Spleen (tissue), 11 donors: ENCODE results near the gene CNTROB. TPM values are rescaled to one million over a fixed set of nuclear protein-coding genes. Genes with fewer than 3 reads are reported as not detected.

Experiments
- DNase-seq: peaks from one replicate; pipeline ENCODE4 v3.0.0-alpha.2; 2020
- H3K27ac ChIP-seq, 8 donors: fragments of 200-600 bp; sonication (generic) in 7 of 8; 1 replicate in 4 of 8; 2 replicates in 4 of 8; pipeline versions ENCODE4 v1.5.0 to v1.8.0; 2016 to 2021; ENCODE audit warnings: inconsistent platforms in 4 of 8, mild to moderate bottlenecking in 4 of 8, moderate library complexity in 1 of 8
- H3K27me3 ChIP-seq, 7 donors: fragments of 200-600 bp; sonication (generic) in 6 of 7; replicated peaks in 1 of 7; 1 replicate in 4 of 7; 2 replicates in 3 of 7; pipeline versions ENCODE4 v1.5.0 to v1.8.0; 2016 to 2021; ENCODE audit warnings: inconsistent platforms in 3 of 7, mild to moderate bottlenecking in 1 of 7
- H3K36me3 ChIP-seq, 6 donors: fragments of 200-600 bp; sonication (generic) in 5 of 6; 1 replicate in 4 of 6; 2 replicates in 2 of 6; pipeline versions ENCODE4 v1.5.0 to v1.8.0; 2016 to 2021; ENCODE audit warnings: inconsistent platforms in 2 of 6
- H3K4me1 ChIP-seq, 6 donors: fragments of 200-600 bp; sonication (generic) in 5 of 6; 1 replicate in 3 of 6; 2 replicates in 3 of 6; pipeline versions ENCODE4 v1.5.0 to v1.8.0; 2016 to 2021; ENCODE audit warnings: inconsistent platforms in 3 of 6
- H3K4me3 ChIP-seq, 8 donors: fragments of 200-600 bp; sonication (generic) in 7 of 8; 1 replicate in 4 of 8; 2 replicates in 4 of 8; pipeline versions ENCODE4 v1.5.0 to v1.8.0; 2016 to 2021; ENCODE audit warnings: inconsistent platforms in 4 of 8, mild to moderate bottlenecking in 4 of 8, moderate library complexity in 2 of 8
- H3K9me3 ChIP-seq, 8 donors: fragments of 200-600 bp; sonication (generic) in 7 of 8; 1 replicate in 4 of 8; 2 replicates in 4 of 8; pipeline versions ENCODE4 v1.5.0 to v1.8.0; 2016 to 2021; ENCODE audit warnings: inconsistent platforms in 4 of 8
- CTCF ChIP-seq, 11 experiments: fragments of 200-600 bp in 7 of 11; fragments of 450-650 bp in 4 of 11; sonication (generic) in 4 of 11; IDR thresholded peaks in 8 of 11; conservative IDR thresholded peaks in 3 of 11; 1 replicate in 7 of 11; 2 replicates in 4 of 11; pipeline versions ENCODE4 v1.4.0 to v1.8.0; 2016 to 2021; ENCODE audit warnings: antibody characterized with exemption in 11 of 11, inconsistent platforms in 4 of 11, mild to moderate bottlenecking in 1 of 11
- POLR2A ChIP-seq, 3 donors: fragments of 450-650 bp; IDR thresholded peaks; one replicate each; pipeline ENCODE4 v1.5.1; 2017; ENCODE audit warnings: antibody characterized with exemption in 3 of 3, mild to moderate bottlenecking in 1 of 3
- POLR2AphosphoS5 ChIP-seq, 3 donors: sonication (generic); formaldehyde crosslinking; IDR thresholded peaks; one replicate each; pipeline ENCODE4 v1.5.1; 2017; ENCODE audit warnings: antibody characterized with exemption in 3 of 3
- WGBS, 5 donors: extraction: QIAGEN DNeasy Blood & Tissue Kit in 3 of 5; methylation state at CpG; one replicate each; pipeline versions ENCODE4 v1.1.5 to v1.1.7; 2013 to 2018; 5-methylcytosine and 5-hydroxymethylcytosine counted together
- intact Hi-C: fragments of 100-400 bp; cut with DNase I; formaldehyde crosslinking; loops from one replicate; pipeline ENCODE4 v1.15.0; 2023; ENCODE audit warnings: low total_unique reads
- polyA plus RNA-seq, 3 donors: library from polyadenylated mRNA; stranded (reverse); fragments of 200-250 nt; gene quantifications; one replicate each; pipeline ENCODE4 v1.2.1, GENCODE V29; 2013
- total RNA-seq, 7 donors: library from RNA; depleted of rRNA in 3 of 7; stranded (reverse); fragments of >200 nt in 3 of 7; fragmentation: NEBNext Ultra II Directional in 4 of 7; extraction: Animal tissue kit (Norgen Biotek cat#: 25700) in 4 of 7; gene quantifications; one replicate each; pipeline versions ENCODE4 v1.1.0 to v1.2.1, GENCODE V29; 2016 to 2021
- donor health status: healthy with polysubstance abuse.
- donor health status: DM: no; HTN: no; CAD: no; lungs with moderate emphysema.
- donor health status: DM: no; HTN: no; CAD: no.
- donor health status: Bipolar disorder and iron deficiency.
- donor health status: healthy.
- donor health status: DM: no; HTN: no; CAD: no.
- donor health status: DM: yes; HTN: yes; CAD: no.

The CNTROB gene
- total and polyA plus RNA-seq, 10 donors = 19.6 to 27.1 (median 24.7) TPM

DNA sequence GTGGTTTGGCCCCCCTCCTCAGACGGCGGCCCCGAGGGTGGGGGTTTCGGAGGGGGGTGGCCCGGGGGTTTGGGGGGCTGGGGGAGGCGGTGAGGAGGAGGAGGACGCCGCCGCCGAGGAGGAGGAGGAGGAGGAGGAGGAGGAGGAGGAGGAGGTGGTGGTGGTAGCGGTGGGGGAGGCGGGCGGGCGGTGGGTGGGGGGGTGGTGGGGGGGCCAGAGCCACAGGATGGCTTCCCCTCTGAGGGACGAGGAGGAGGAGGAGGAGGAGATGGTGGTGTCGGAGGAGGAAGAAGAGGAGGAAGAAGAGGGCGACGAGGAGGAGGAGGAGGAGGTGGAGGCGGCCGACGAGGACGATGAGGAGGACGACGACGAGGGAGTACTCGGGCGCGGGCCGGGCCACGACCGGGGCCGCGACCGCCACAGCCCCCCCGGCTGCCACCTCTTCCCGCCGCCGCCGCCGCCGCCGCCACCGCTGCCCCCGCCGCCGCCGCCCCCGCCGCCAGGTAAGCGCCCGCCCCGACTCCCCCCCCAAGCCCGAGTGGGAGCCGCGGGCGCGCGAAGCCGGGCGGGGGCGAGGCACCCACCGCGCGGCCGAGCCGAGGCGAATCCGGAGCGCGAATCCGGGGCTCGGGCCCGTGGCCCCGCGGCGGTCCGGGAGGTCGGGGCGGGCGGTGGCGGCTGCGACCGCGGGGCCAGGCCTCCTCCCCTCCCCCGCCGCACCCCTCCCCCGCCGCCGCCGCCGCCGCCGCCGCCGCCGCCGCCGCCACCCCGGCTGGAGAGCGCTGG is 47.2 kb upstream of the CNTROB start:
- 0 to 1% (median 1%) methylated on average over 19 to 91 of the region's 100 CpGs for WGBS, 5 donors
- Histone ChIP-seq H3K27me3 (no peaks in the 10 kb centered on the region), H3K36me3 (peaks cover 0 to 31% (median 10%) of the 10 kb centered on the region in 6 donors), H3K4me3 (peak overlapping the region; percentile 65 to 93 (median 78)), H3K27ac (peak overlapping the region in 7 of 8 donors; percentile 90 to 97 (median 94)), H3K9me3 (no peaks in the 10 kb centered on the region), H3K4me1 (peaks cover 30 to 91% (median 84%) of the 10 kb centered on the region in 6 donors)
- no peak for TF ChIP-seq POLR2AphosphoS5 (IDR thresholded peaks at IDR 0.05)
- no peak for TF ChIP-seq CTCF (IDR thresholded peaks at IDR 0.05 in 8 of 11, conservative IDR thresholded peaks at IDR 0.05 in 3 of 11)
- TF ChIP-seq POLR2A (IDR thresholded peaks at IDR 0.05) = no peak
- DNase-seq = peak; percentile 90
- intact Hi-C loops = no loop called here

DNA sequence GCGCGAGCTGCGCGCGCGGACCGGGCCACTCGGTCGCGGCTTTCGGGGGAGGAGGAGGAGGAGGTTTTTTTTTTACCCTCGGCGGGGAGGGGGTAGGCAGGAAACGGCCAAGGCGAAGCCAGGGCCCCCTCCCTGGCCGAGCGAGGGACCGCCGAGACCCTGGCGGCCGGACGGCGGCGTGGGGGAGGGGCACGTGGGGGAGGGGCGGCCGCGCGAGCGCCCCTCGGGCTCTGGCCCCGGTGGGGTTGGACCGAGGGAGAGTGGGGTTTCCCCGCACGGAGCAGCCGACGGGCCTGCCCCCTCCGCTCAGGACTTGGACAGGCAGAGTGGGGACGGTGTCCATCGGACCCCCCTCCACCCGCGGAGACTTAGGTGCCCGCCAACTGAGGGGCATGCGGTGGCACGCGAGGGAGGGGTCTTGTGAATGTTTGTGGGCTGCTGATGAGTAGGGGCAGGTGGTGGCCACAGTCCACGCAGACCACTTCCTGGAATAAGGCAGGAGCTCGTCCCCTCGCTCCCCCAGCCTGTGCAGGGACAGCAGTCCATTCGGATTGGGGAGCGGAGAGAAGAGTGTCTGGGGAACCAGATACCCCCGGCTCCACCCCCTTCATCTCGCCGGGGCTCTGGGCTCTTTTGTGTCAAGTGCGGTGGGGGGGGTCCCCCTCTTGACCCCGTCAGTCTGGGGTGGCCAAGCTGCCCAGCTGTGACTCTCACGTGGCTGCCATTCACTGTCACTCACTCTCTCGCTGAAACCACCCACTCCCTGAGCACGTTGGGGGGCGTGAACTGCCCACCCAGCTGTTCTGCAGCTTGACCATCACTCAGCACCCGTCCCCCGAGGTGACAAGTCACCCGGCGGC is 46.4 kb upstream of the CNTROB start:
- Histone ChIP-seq H3K4me3 (peak overlapping the region; percentile 65 to 93 (median 78)), H3K27me3 (no peaks in the 10 kb centered on the region), H3K36me3 (peaks cover 0 to 31% (median 14%) of the 10 kb centered on the region in 6 donors), H3K27ac (peak overlapping the region; percentile 81 to 97 (median 94)), H3K9me3 (no peaks in the 10 kb centered on the region), H3K4me1 (peaks cover 31 to 91% (median 81%) of the 10 kb centered on the region in 6 donors)
- peak; percentile 7 to 67 (median 54) for TF ChIP-seq POLR2AphosphoS5 (IDR thresholded peaks at IDR 0.05)
- TF ChIP-seq CTCF (IDR thresholded peaks at IDR 0.05 in 8 of 11, conservative IDR thresholded peaks at IDR 0.05 in 3 of 11) = peak in 1 of 11 experiments; percentile 12
- no peak for TF ChIP-seq POLR2A (IDR thresholded peaks at IDR 0.05)
- 0 to 1% (median 1%) methylated on average over 40 to 64 of the region's 64 CpGs for WGBS, 5 donors
- DNase-seq = peak; percentile 88
- intact Hi-C loops = no loop called here

- H3K9me3 ChIP-seq = no peaks in the 10 kb centered on the region
These were observed 45.6 kb upstream of the CNTROB start for GRCh38 chr17:7886227-7887037.

More at GRCh38 chr17:7886227-7887037, 45.6 kb upstream of the CNTROB start:
- 2 to 4% (median 3%) methylated on average over 24 to 30 of the region's 30 CpGs for WGBS, 5 donors
- no peak for TF ChIP-seq CTCF (IDR thresholded peaks at IDR 0.05 in 8 of 11, conservative IDR thresholded peaks at IDR 0.05 in 3 of 11)
- no peak for TF ChIP-seq POLR2A (IDR thresholded peaks at IDR 0.05)
- TF ChIP-seq POLR2AphosphoS5 (IDR thresholded peaks at IDR 0.05) = no peak
- intact Hi-C loops = no loop called here
- Histone ChIP-seq H3K4me3 (peak overlapping the region; percentile 65 to 93 (median 78)), H3K27ac (peak overlapping the region; percentile 81 to 97 (median 94)), H3K27me3 (no peaks in the 10 kb centered on the region), H3K36me3 (peaks cover 0 to 31% (median 17%) of the 10 kb centered on the region in 6 donors), H3K4me1 (peaks cover 31 to 86% (median 72%) of the 10 kb centered on the region in 6 donors)
- DNase-seq = no peak
